NCI-H774 (cell line): ENCODE results near the gene CHST7.

ENCODE experiments used
- DNase-seq: peaks from one replicate; lab custom pipeline; 2025; lab: John Stamatoyannopoulos, UW

The CHST7 gene

GRCh38 chrX:46607916-46608315 lies 34.4 kb downstream of the CHST7 start:
- DNase-seq: no peak

- no peak for DNase-seq
Measured at GRCh38 chrX:46610070-46610658, 36.6 kb downstream of the CHST7 start.

GRCh38 chrX:46611658-46612362 lies 38.2 kb downstream of the CHST7 start:
- no peak for DNase-seq

- DNase-seq: no peak
Measured at GRCh38 chrX:46617906-46618305, 44.3 kb downstream of the CHST7 start.

- DNase-seq: no peak
Measured at GRCh38 chrX:46618947-46619346, 45.4 kb downstream of the CHST7 start.

GRCh38 chrX:46620505-46620904 lies 46.9 kb downstream of the CHST7 start:
- no peak for DNase-seq

- DNase-seq: no peak
Measured at GRCh38 chrX:46621572-46621971, 48.0 kb downstream of the CHST7 start.

GRCh38 chrX:46624090-46624786 lies 50.7 kb downstream of the CHST7 start:
- DNase-seq: no peak

- no peak for DNase-seq
Measured at GRCh38 chrX:46626566-46626965, 53.0 kb downstream of the CHST7 start.

- no peak for DNase-seq
Measured at GRCh38 chrX:46627062-46627461, 53.5 kb downstream of the CHST7 start.

GRCh38 chrX:46627711-46628419 lies 54.3 kb downstream of the CHST7 start:
- DNase-seq: no peak

GRCh38 chrX:46628460-46629371 lies 55.2 kb downstream of the CHST7 start:
- DNase-seq: no peak

GRCh38 chrX:46630141-46630540 lies 56.6 kb downstream of the CHST7 start:
- no peak for DNase-seq

- DNase-seq: no peak
Measured at GRCh38 chrX:46634577-46634976, 61.0 kb downstream of the CHST7 start.

- DNase-seq: no peak
Measured at GRCh38 chrX:46635186-46635585, 61.6 kb downstream of the CHST7 start.

GRCh38 chrX:46636223-46636622 lies 62.7 kb downstream of the CHST7 start:
- DNase-seq: no peak

- no peak for DNase-seq
Measured at GRCh38 chrX:46637938-46638337, 64.4 kb downstream of the CHST7 start.

- DNase-seq: no peak
Measured at GRCh38 chrX:46642145-46642544, 68.6 kb downstream of the CHST7 start.

- DNase-seq: no peak
Measured at GRCh38 chrX:46643636-46644035, 70.1 kb downstream of the CHST7 start.

- DNase-seq: no peak
Measured at GRCh38 chrX:46645614-46646013, 72.0 kb downstream of the CHST7 start.

- DNase-seq: no peak
Measured at GRCh38 chrX:46647251-46647650, 73.7 kb downstream of the CHST7 start.
